Sigmoid colon (tissue), 7 donors: ENCODE data around the gene MARS1. TPM values are rescaled to one million over a fixed set of nuclear protein-coding genes. Genes with fewer than 3 reads are reported as not detected.

Source experiments
- DNase-seq: peaks from one replicate; pipeline ENCODE4 v3.0.0-alpha.2; 2019
- H3K27ac ChIP-seq, 4 donors: fragments of 200-600 bp; sonication (generic); one replicate each; pipeline ENCODE4 v1.5.1; 2016 to 2019; ENCODE audit warnings: mild to moderate bottlenecking in 1 of 4
- H3K27me3 ChIP-seq, 3 donors: fragments of 200-600 bp; sonication (generic); one replicate each; pipeline ENCODE4 v1.5.1; 2019; ENCODE audit warnings: mild to moderate bottlenecking in 1 of 3
- H3K36me3 ChIP-seq, 4 donors: fragments of 200-600 bp; sonication (generic); one replicate each; pipeline ENCODE4 v1.5.1; 2016 to 2019
- H3K4me1 ChIP-seq, 4 donors: fragments of 200-600 bp; sonication (generic); one replicate each; pipeline ENCODE4 v1.5.1; 2017 to 2019
- H3K4me3 ChIP-seq, 4 donors: fragments of 200-600 bp; sonication (generic); one replicate each; pipeline ENCODE4 v1.5.1; 2017 to 2019; ENCODE audit warnings: mild to moderate bottlenecking in 2 of 4, moderate library complexity in 1 of 4
- H3K9me3 ChIP-seq, 4 donors: fragments of 200-600 bp in 3 of 4; sonication (generic) in 3 of 4; one replicate each; pipeline versions ENCODE4 v1.5.1 to v1.6.1; 2013 to 2019
- CTCF ChIP-seq, 4 experiments: fragments of 450-650 bp in 3 of 4; fragments of 200-600 bp in 1 of 4; IDR thresholded peaks; one replicate each; pipeline ENCODE4 v1.5.1; 2016 to 2019; ENCODE audit warnings: antibody characterized with exemption in 4 of 4, mild to moderate bottlenecking in 3 of 4, moderate library complexity in 2 of 4
- EP300 ChIP-seq, 4 donors: sonication (generic); formaldehyde crosslinking; IDR thresholded peaks; one replicate each; pipeline ENCODE4 v1.6.1; 2017; ENCODE audit warnings: antibody characterized with exemption in 4 of 4
- POLR2A ChIP-seq, 2 donors: fragments of 450-650 bp; IDR thresholded peaks; one replicate each; pipeline ENCODE4 v1.6.1; 2016; ENCODE audit warnings: antibody characterized with exemption in 2 of 2, mild to moderate bottlenecking in 2 of 2, moderate library complexity in 2 of 2
- POLR2AphosphoS5 ChIP-seq, 4 donors: sonication (generic); formaldehyde crosslinking; IDR thresholded peaks; one replicate each; pipeline ENCODE4 v1.6.1; 2017; ENCODE audit warnings: antibody characterized with exemption in 4 of 4
- WGBS, 2 donors: extraction: QIAGEN DNeasy Blood & Tissue Kit; methylation state at CpG; one replicate each; pipeline ENCODE4 v1.1.7; 2013; 5-methylcytosine and 5-hydroxymethylcytosine counted together
- intact Hi-C: fragments of 100-400 bp; cut with DNase I; formaldehyde crosslinking; loops from one replicate; pipeline ENCODE4 v1.15.1; 2023
- polyA plus RNA-seq, 3 donors: library from polyadenylated mRNA; stranded (reverse); fragments of 200-250 nt; gene quantifications; one replicate each; pipeline ENCODE4 v1.2.3, GENCODE V29; 2013
- total RNA-seq, 4 donors: library from RNA; depleted of rRNA; stranded (reverse); fragments of >200 nt; gene quantifications; one replicate each; pipeline ENCODE4 v1.1.0, GENCODE V29; 2016
- donor health status: healthy with polysubstance abuse.
- donor health status: Bipolar disorder and iron deficiency.
- donor health status: healthy.

The MARS1 gene
- total and polyA plus RNA-seq, 7 donors: 22.9 to 86.2 (median 51.5) TPM

GRCh38 chr12:57549909-57550640, 62.2 kb downstream of the MARS1 start, which contains the start of gene KIF5A:
Gene KIF5A (plus strand): TSS chr12:57550044. CDS start chr12:57550272, 228 bp downstream.
- Histone ChIP-seq H3K36me3 (no peaks in the 10 kb centered on the region), H3K4me1 (peaks cover 0 to 29% (median 25%) of the 10 kb centered on the region in 4 donors), H3K27ac (no peak within 1 kb of the TSS), H3K4me3 (peak within 1 kb of the TSS; percentile 20 to 50 (median 44)), H3K9me3 (no peaks in the 10 kb centered on the region), H3K27me3 (peaks cover 5 to 23% (median 22%) of the 10 kb centered on the region in 3 donors)
- 5 to 6% methylated on average over 52 of the region's 52 CpGs for WGBS, 2 donors
- TF ChIP-seq POLR2AphosphoS5 (IDR thresholded peaks at IDR 0.05): peak in 2 of 4 donors; percentile 30 to 36
- TF ChIP-seq EP300 (IDR thresholded peaks at IDR 0.05): no peak
- no peak for TF ChIP-seq POLR2A (IDR thresholded peaks at IDR 0.05)
- no peak for TF ChIP-seq CTCF (IDR thresholded peaks at IDR 0.05)
- intact Hi-C loops: loop anchor here (5.0 kb wide), 1 partner anchor 57 kb away; no protein-coding TSS in a partner anchor
- no peak for DNase-seq

- Histone ChIP-seq H3K27ac (no peak overlapping the region), H3K9me3 (no peaks in the 10 kb centered on the region), H3K4me3 (peak overlapping the region in 3 of 4 donors; percentile 20 to 50 (median 48)), H3K27me3 (peaks cover 5 to 23% (median 22%) of the 10 kb centered on the region in 3 donors), H3K4me1 (peaks cover 0 to 21% (median 17%) of the 10 kb centered on the region in 4 donors), H3K36me3 (no peaks in the 10 kb centered on the region)
- 70 to 74% methylated on average over 7 of the region's 7 CpGs for WGBS, 2 donors
- no peak for DNase-seq
- no peak for TF ChIP-seq CTCF (IDR thresholded peaks at IDR 0.05)
- no peak for TF ChIP-seq POLR2AphosphoS5 (IDR thresholded peaks at IDR 0.05)
- no peak for TF ChIP-seq EP300 (IDR thresholded peaks at IDR 0.05)
- no peak for TF ChIP-seq POLR2A (IDR thresholded peaks at IDR 0.05)
- intact Hi-C loops: no loop called here
These were observed 63.0 kb downstream of the MARS1 start for GRCh38 chr12:57550641-57551549.

GRCh38 chr12:57551637-57552305, 63.9 kb downstream of the MARS1 start:
- Histone ChIP-seq H3K36me3 (no peaks in the 10 kb centered on the region), H3K4me1 (peaks cover 0 to 16% (median 13%) of the 10 kb centered on the region in 4 donors), H3K27me3 (peaks cover 5 to 23% (median 22%) of the 10 kb centered on the region in 3 donors), H3K9me3 (no peaks in the 10 kb centered on the region), H3K27ac (no peak overlapping the region), H3K4me3 (no peak overlapping the region)
- intact Hi-C loops: no loop called here
- WGBS, 2 donors: 79 to 88% methylated on average over 3 of the region's 3 CpGs
- TF ChIP-seq CTCF (IDR thresholded peaks at IDR 0.05) (no peak), POLR2AphosphoS5 (IDR thresholded peaks at IDR 0.05) (no peak), POLR2A (IDR thresholded peaks at IDR 0.05) (no peak), EP300 (IDR thresholded peaks at IDR 0.05) (no peak)
- no peak for DNase-seq

- DNase-seq: no peak
- Histone ChIP-seq H3K36me3 (no peaks in the 10 kb centered on the region), H3K27me3 (peaks cover 5 to 23% (median 22%) of the 10 kb centered on the region in 3 donors), H3K4me3 (no peak overlapping the region), H3K4me1 (peaks cover 0 to 14% (median 13%) of the 10 kb centered on the region in 4 donors), H3K27ac (no peak overlapping the region), H3K9me3 (no peaks in the 10 kb centered on the region)
- intact Hi-C loops: no loop called here
- TF ChIP-seq POLR2A (IDR thresholded peaks at IDR 0.05) (no peak), EP300 (IDR thresholded peaks at IDR 0.05) (no peak), CTCF (IDR thresholded peaks at IDR 0.05) (no peak), POLR2AphosphoS5 (IDR thresholded peaks at IDR 0.05) (no peak)
- 75 to 84% methylated on average over 2 of the region's 2 CpGs for WGBS, 2 donors
These were observed 64.4 kb downstream of the MARS1 start for GRCh38 chr12:57552306-57552651.
